Lower lobe of right lung (tissue), 2 donors: ENCODE data around the gene ART4. TPM values are rescaled to one million over a fixed set of nuclear protein-coding genes. Genes with fewer than 3 reads are reported as not detected.

Experiments used
- ATAC-seq, 2 donors: fragments of 200-7000 bp; cut with Tn5 transposase; one replicate each; pipeline ENCODE4 v1.9.1; 2020 to 2022; ENCODE audit warnings: mild to moderate bottlenecking in 2 of 2, moderate library complexity in 2 of 2
- DNase-seq: peaks from one replicate; pipeline ENCODE4 v3.0.0-alpha.2; 2020
- H3K27ac ChIP-seq: fragments of 200-600 bp; one replicate; pipeline ENCODE4 v1.8.0; 2022
- H3K27me3 ChIP-seq: fragments of 200-600 bp; one replicate; pipeline ENCODE4 v1.8.0; 2022; ENCODE audit warnings: low read depth
- H3K36me3 ChIP-seq: fragments of 200-600 bp; one replicate; pipeline ENCODE4 v1.8.0; 2022; ENCODE audit warnings: mild to moderate bottlenecking
- H3K4me1 ChIP-seq: fragments of 200-600 bp; one replicate; pipeline ENCODE4 v1.8.0; 2022
- H3K4me3 ChIP-seq: fragments of 200-600 bp; one replicate; pipeline ENCODE4 v1.8.0; 2022; ENCODE audit warnings: mild to moderate bottlenecking
- H3K9me3 ChIP-seq: fragments of 200-600 bp; one replicate; pipeline ENCODE4 v1.8.0; 2022
- CTCF ChIP-seq: fragments of 200-600 bp; IDR thresholded peaks from one replicate; pipeline ENCODE4 v1.8.0; 2022; ENCODE audit warnings: antibody characterized with exemption, mild to moderate bottlenecking
- intact Hi-C: fragments of 100-400 bp; cut with DNase I; formaldehyde crosslinking; loops from one replicate; pipeline ENCODE4 v1.11.0; 2022
- total RNA-seq: library from RNA; stranded (reverse); fragmentation: NEBNext Ultra II Directional; extraction: Animal tissue kit (Norgen Biotek cat#: 25700); gene quantifications from one replicate; pipeline ENCODE4 v1.2.1, GENCODE V29; 2021
- donor health status: DM: no; HTN: yes; CAD: no; lungs with severe emphysema.

Gene ART4
- total RNA-seq, 1 donor from 2014 or later = 3.7 TPM

GRCh38 chr12:14852880-14853279 is 9.6 kb upstream of the ART4 start:
- intact Hi-C loops = no loop called here
- no peaks in the 10 kb centered on the region for H3K36me3 ChIP-seq
- ATAC-seq = no peak
- no peaks in the 10 kb centered on the region for H3K9me3 ChIP-seq
- no peak overlapping the region for H3K4me3 ChIP-seq
- TF ChIP-seq CTCF = no peak
- no peaks in the 10 kb centered on the region for H3K27me3 ChIP-seq
- no peak overlapping the region for H3K27ac ChIP-seq
- no peak for DNase-seq
- no peaks in the 10 kb centered on the region for H3K4me1 ChIP-seq

GRCh38 chr12:14850929-14851663 is 7.8 kb upstream of the ART4 start:
- no peak for TF ChIP-seq CTCF
- no peak overlapping the region for H3K4me3 ChIP-seq
- intact Hi-C loops = no loop called here
- H3K36me3 ChIP-seq = no peaks in the 10 kb centered on the region
- H3K27me3 ChIP-seq = no peaks in the 10 kb centered on the region
- no peaks in the 10 kb centered on the region for H3K9me3 ChIP-seq
- no peak for DNase-seq
- H3K4me1 ChIP-seq = peaks cover 16% of the 10 kb centered on the region
- ATAC-seq = no peak
- no peak overlapping the region for H3K27ac ChIP-seq

GRCh38 chr12:14849661-14850060 is 6.3 kb upstream of the ART4 start:
- no peak for ATAC-seq
- Histone ChIP-seq H3K27ac (no peak overlapping the region), H3K9me3 (no peaks in the 10 kb centered on the region), H3K27me3 (no peaks in the 10 kb centered on the region), H3K4me1 (peaks cover 23% of the 10 kb centered on the region), H3K36me3 (no peaks in the 10 kb centered on the region), H3K4me3 (no peak overlapping the region)
- no peak for TF ChIP-seq CTCF
- intact Hi-C loops = loop anchor here (5.0 kb wide), 1 partner anchor 148 kb away; no protein-coding TSS in a partner anchor
- DNase-seq = no peak

- intact Hi-C loops = loop anchor here (5.0 kb wide), 1 partner anchor 150 kb away; no protein-coding TSS in a partner anchor
- no peak for TF ChIP-seq CTCF
- Histone ChIP-seq H3K9me3 (no peaks in the 10 kb centered on the region), H3K27me3 (no peaks in the 10 kb centered on the region), H3K36me3 (no peaks in the 10 kb centered on the region), H3K27ac (peak overlapping the region; percentile 32), H3K4me3 (no peak overlapping the region), H3K4me1 (peaks cover 37% of the 10 kb centered on the region)
- DNase-seq (no peak), ATAC-seq (no peak)
Observed at GRCh38 chr12:14846876-14847580, 3.7 kb upstream of the ART4 start.

GRCh38 chr12:14846042-14846587 is 2.8 kb upstream of the ART4 start:
- ATAC-seq (peak; percentile 69 to 87), DNase-seq (no peak)
- Histone ChIP-seq H3K36me3 (no peaks in the 10 kb centered on the region), H3K9me3 (no peaks in the 10 kb centered on the region), H3K27me3 (no peaks in the 10 kb centered on the region), H3K4me1 (peaks cover 45% of the 10 kb centered on the region), H3K4me3 (no peak overlapping the region), H3K27ac (peak overlapping the region; percentile 32)
- TF ChIP-seq CTCF = no peak
- intact Hi-C loops = loop anchor here (5.0 kb wide), 1 partner anchor 151 kb away; no protein-coding TSS in a partner anchor
